DOHH2 (cell line): ENCODE data around the gene PIN1.

ENCODE experiments used
- H3F3A ChIP-seq: fragments of 200-600 bp; sonication (generic), shearing (Covaris generic); 2 replicates; pipeline ENCODE4 v1.6.0; 2016; ENCODE audit warnings: antibody characterized with exemption, mild to moderate bottlenecking; ENCODE audit not compliant: control insufficient read depth, insufficient read depth
- H3K27ac ChIP-seq: fragments of 200-600 bp; sonication (generic); 2 replicates; pipeline ENCODE4 v1.5.1; 2014; ENCODE audit warnings: low read depth, mild to moderate bottlenecking, low read length, moderate library complexity
- H3K27me3 ChIP-seq: fragments of 200-600 bp; sonication (generic); 2 replicates; pipeline ENCODE4 v1.6.1; 2014; ENCODE audit warnings: mild to moderate bottlenecking, low read length, mixed read lengths; ENCODE audit not compliant: control insufficient read depth
- H3K36me3 ChIP-seq: fragments of 200-600 bp; sonication (generic); 2 replicates; pipeline ENCODE4 v1.6.1; 2014; ENCODE audit warnings: mild to moderate bottlenecking, low read length, moderate library complexity, mixed read lengths; ENCODE audit not compliant: control insufficient read depth
- H3K4me1 ChIP-seq: fragments of 200-600 bp; sonication (generic); 2 replicates; pipeline ENCODE4 v1.6.1; 2014; ENCODE audit warnings: mild to moderate bottlenecking, low read length, mixed read lengths; ENCODE audit not compliant: control insufficient read depth
- H3K4me2 ChIP-seq: fragments of 200-600 bp; sonication (generic); 2 replicates; pipeline ENCODE4 v1.6.0; 2014; ENCODE audit warnings: mild to moderate bottlenecking, low read length, moderate library complexity
- H3K4me3 ChIP-seq: fragments of 200-600 bp; sonication (generic); 2 replicates; pipeline ENCODE4 v1.5.1; 2014; ENCODE audit warnings: mild to moderate bottlenecking, low read length, mixed read lengths
- H3K79me2 ChIP-seq: fragments of 200-600 bp; sonication (generic); 2 replicates; pipeline ENCODE4 v1.6.1; 2014; ENCODE audit warnings: mild to moderate bottlenecking, low read length, mixed read lengths; ENCODE audit not compliant: control insufficient read depth
- H3K9me2 ChIP-seq: fragments of 200-600 bp; sonication (generic); replicated peaks from 2 replicates; pipeline ENCODE4 v1.6.1; 2014; ENCODE audit warnings: mild to moderate bottlenecking, low read length, mixed read lengths; ENCODE audit not compliant: control insufficient read depth
- H3K9me3 ChIP-seq: fragments of 200-600 bp; sonication (generic); 2 replicates; pipeline ENCODE4 v1.6.1; 2014; ENCODE audit warnings: antibody characterized with exemption, low read length, mixed read lengths; ENCODE audit not compliant: control insufficient read depth, insufficient read depth
- H4K20me1 ChIP-seq: fragments of 200-600 bp; sonication (generic); 2 replicates; pipeline ENCODE4 v1.6.0; 2014; ENCODE audit warnings: low read depth, mild to moderate bottlenecking, antibody characterized with exemption, low read length, moderate library complexity; ENCODE audit not compliant: control insufficient read depth, insufficient read depth
- CTCF ChIP-seq: fragments of 200-600 bp; sonication (generic); IDR thresholded peaks from one replicate; pipeline ENCODE4 v1.5.1; 2014; ENCODE audit warnings: antibody characterized with exemption, mild to moderate bottlenecking, low read depth, low read length; ENCODE audit not compliant: poor library complexity, severe bottlenecking
- EZH2phosphoT487 ChIP-seq: fragments of 200-600 bp; sonication (generic); IDR thresholded peaks from 2 replicates; pipeline ENCODE4 v1.6.1; 2017; ENCODE audit warnings: borderline replicate concordance, mild to moderate bottlenecking, antibody characterized with exemption, low read length, moderate library complexity, mixed read lengths

The PIN1 gene

GRCh38 chr19:9828551-9829063 lies 6.5 kb upstream of the PIN1 start:
- Histone ChIP-seq H3K79me2 (peaks cover 52% of the 10 kb centered on the region), H3K27me3 (no peaks in the 10 kb centered on the region), H3K9me3 (no peaks in the 10 kb centered on the region), H3K4me3 (peak overlapping the region; percentile 91), H3K9me2 (no peaks in the 10 kb centered on the region), H3K4me1 (peaks cover 12% of the 10 kb centered on the region), H3K27ac (no peak overlapping the region), H3K4me2 (peak overlapping the region; percentile 97), H3F3A (no peaks in the 10 kb centered on the region), H3K36me3 (peaks cover 22% of the 10 kb centered on the region), H4K20me1 (peaks cover 7% of the 10 kb centered on the region)
- TF ChIP-seq EZH2phosphoT487 (no peak), CTCF (no peak)

DNA sequence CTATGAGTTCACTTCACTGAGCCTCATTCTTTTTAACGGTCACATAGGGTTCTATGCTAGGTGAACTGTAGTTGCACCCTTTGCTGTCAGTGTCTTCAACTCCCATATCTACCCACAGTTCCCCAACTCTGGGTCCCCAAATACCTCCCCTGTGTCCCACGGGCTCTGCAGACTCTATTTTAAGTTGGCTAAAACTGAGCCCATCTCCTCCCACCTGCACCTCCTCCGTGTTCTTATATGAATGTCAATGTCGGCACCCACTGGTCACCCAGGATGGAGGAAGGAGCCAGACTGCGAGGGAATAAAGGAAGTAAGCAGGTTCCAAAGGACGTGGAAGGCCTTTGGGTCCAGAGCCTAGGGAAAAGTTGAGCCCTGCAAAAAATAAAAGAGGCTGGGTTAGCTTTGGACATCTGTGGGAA lies 802 bp upstream of the PIN1 start:
- no peak for TF ChIP-seq CTCF
- TF ChIP-seq EZH2phosphoT487 = no peak
- H3K4me3 ChIP-seq = peak overlapping the region; percentile 98
- H3K36me3 ChIP-seq = peaks cover 36% of the 10 kb centered on the region
- H3K27me3 ChIP-seq = no peaks in the 10 kb centered on the region
- peaks cover 6% of the 10 kb centered on the region; the same call in 1 of the 2 replicates for H4K20me1 ChIP-seq
- H3K27ac ChIP-seq = no peak overlapping the region
- peaks cover 49% of the 10 kb centered on the region for H3K79me2 ChIP-seq
- no peaks in the 10 kb centered on the region for H3K9me2 ChIP-seq
- H3K4me2 ChIP-seq = peak overlapping the region; percentile 58
- H3K9me3 ChIP-seq = no peaks in the 10 kb centered on the region
- peaks cover 6% of the 10 kb centered on the region; the same call in 1 of the 2 replicates for H3F3A ChIP-seq
- H3K4me1 ChIP-seq = peaks cover 18% of the 10 kb centered on the region

DNA sequence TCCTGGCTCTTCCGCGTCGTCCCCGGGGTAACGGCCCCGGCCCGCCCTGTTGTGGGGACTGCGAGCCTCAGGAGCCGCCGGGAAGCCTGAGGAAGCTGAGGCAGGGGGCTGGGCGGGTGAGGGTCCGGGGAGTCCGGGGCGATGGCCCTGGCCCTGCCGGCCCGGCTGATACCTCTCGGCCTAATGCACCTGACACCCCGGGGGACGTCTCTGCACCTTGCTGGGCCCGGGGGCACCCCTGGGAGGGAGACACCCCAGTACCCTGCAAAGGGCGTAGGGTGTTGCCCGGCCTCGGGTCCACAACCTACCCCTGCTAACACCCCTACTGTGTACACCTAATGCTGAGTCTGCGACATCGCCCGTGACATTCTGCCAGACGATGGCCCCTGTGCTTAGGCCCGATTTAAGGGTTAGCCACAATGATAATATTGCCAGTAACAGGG lies 410 bp downstream of the PIN1 start:
- Histone ChIP-seq H3F3A (peaks cover 6% of the 10 kb centered on the region; the same call in 1 of the 2 replicates), H3K27ac (0 out of 2 replicates have a peak overlapping the region, but pooled peaks have one; percentile 6), H3K9me3 (no peaks in the 10 kb centered on the region), H3K9me2 (no peaks in the 10 kb centered on the region), H3K79me2 (peaks cover 38% of the 10 kb centered on the region), H3K4me1 (peaks cover 18% of the 10 kb centered on the region), H3K4me3 (peak overlapping the region; percentile 98), H3K36me3 (peaks cover 36% of the 10 kb centered on the region), H3K4me2 (peak overlapping the region; percentile 98), H4K20me1 (peaks cover 6% of the 10 kb centered on the region; the same call in 1 of the 2 replicates), H3K27me3 (no peaks in the 10 kb centered on the region)
- TF ChIP-seq EZH2phosphoT487 (no peak), CTCF (no peak)
